Activated CD4-positive, alpha-beta T cell treated with anti-CD3 and anti-CD28 coated beads, Interleukin-2, amount 50 U/mL, for 1 hour (primary cell): ENCODE data around the gene SLC1A7.
"Not testable (repeated sequence)": the region's sequence is repeated elsewhere in the genome, so short reads cannot be mapped to it uniquely, and the experiment has no call there.

Source experiments
- DNase-seq: peaks from one replicate; pipeline ENCODE4 v3.0.0-alpha.2; 2020

The SLC1A7 gene

DNA sequence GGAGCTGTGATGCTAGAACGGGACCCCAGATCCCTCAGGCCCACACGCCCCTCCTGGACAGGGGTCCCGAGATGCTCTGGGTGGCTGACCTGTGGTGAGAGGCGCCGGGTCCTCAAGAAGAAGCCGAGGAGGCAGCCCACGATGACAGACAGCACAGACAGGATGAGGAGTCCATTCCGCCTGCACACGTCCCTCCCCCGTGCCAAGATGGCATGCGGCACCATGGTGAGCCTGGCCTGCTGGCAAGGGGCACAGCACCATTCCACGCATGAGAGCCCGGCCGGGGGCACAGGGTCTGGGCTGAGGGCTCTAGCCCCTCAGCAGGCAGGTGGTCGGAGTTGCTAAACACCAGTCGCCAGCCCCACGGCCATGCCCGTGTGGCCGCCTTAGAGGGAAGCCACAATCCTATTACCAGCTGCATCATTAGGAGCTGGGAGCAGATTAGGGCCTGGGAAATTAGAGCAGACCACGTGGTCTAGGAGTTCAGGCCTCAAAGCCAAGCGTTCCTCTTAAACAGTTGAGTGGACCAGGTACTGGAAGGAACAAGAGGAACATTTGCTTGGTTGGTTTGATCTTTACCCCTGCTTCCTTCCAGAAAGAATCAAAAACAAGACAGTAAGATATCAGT, at the start of gene SLC1A7:
Gene SLC1A7 (minus strand): TSS at position 413 of the 628 bp plus-strand sequence. CDS start 189 bp downstream, at position 224.
- no peak for DNase-seq

DNA sequence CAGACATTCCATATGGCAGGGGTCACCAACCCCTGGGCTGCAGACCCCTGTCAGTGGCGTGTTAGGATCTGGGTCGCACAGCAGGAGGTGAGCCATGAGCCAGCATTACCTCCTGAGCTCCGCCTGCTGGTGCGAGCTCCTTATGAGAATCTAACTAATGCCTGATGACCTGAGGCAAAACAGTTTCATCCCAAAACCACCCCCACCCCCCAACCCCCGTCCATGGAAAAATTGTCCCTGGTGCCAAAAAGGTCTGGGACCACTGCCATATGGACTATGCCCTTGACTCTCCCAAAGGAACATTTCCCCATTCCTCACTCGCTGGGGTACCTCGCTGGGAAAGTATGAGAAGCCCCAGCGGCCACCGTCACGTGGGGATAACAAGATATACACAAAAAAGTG, 47.8 kb upstream of the SLC1A7 start:
- no peak for DNase-seq

DNA sequence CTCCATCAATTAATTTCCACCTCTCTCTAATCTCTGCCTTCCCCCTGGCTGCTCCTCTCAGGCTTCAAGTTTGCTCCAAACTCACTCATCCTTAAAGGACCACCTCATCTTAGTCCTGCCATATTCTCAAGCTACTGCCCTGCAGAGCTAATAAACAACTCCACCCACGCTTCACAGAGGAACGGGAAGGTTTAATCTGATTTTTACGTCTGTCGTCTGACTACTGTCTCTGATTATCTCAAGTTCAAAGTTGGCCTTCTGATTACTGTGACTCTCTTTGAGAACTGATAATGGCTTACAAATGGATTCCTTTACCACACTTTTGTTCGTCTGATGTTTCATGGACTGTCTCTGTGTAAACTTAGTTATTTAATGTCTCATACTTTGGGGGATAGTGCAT, 46.6 kb upstream of the SLC1A7 start:
- no peak for DNase-seq

DNA sequence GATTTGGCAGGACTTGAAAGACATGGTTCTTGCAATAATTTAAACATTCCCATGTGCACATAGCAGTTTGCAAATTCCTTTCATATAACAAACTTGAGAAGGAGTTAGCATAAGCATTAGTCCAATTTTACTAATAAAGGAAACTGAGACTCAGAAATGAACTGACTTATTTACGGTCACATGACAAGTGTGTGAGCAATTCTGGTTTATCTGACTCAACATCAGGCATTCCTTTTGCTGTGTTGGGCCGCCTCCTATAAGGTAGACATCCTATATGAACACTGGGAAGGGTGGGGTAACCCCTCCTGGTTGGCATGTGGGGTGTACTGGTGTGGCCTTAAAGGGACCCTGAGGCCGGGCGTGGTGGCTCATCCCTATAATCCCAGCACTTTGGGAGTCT, 45.7 kb upstream of the SLC1A7 start:
- DNase-seq: no peak

DNA sequence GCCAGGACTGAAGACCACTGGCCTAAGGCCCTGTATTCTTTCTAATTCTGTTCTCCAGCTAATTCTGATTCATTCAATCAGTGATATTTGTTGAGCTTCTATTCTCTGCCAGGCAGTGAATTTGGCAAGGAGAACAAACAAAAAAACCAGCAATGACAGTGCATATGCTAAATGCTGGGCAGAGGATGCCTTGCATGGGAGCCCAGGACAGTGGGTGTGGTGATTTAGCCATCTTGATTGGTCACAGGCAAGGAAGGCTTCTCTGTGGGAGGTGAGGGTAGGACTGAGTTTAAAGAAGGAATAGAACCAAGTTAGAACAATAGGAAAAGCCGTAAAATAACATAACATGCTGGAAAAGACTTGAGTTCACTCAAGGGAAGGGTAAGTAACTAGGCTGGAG, 45.0 kb upstream of the SLC1A7 start:
- no peak for DNase-seq

DNA sequence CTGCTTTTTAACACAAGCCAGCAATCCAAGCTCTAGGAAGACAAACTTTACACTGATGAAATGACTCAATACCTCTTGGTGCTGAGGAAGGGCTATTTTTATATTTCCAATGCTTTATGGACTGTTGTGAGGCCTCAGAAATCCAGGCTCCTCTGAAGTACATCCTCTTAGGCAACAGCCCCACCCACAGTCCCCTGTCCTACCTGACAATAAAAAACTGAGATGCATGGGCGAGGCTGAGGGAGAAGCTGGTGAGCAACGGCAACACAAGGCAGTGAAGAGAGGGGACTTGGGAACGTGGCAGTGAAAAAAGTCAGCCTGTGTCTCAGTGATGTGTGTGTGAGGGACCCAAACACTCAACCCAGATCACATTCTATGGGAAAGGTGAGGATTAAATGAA, 44.1 kb upstream of the SLC1A7 start:
- no peak for DNase-seq

DNA sequence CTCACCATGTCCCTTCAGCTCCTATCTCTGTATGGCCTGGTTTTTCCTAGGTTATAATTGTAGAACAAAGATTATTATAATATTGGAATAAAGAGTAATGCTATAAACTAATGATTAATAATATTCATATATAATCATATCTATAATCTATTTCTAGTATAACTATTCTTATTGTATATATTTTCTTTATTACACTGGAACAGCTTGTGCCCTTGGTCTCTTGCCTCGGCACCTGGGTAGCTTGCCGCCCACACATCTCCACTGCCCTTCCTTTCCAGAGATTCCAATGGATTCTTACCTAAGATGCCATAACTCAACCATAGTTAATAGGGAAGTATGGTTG, 43.5 kb upstream of the SLC1A7 start:
- DNase-seq: not testable (repeated sequence)

DNA sequence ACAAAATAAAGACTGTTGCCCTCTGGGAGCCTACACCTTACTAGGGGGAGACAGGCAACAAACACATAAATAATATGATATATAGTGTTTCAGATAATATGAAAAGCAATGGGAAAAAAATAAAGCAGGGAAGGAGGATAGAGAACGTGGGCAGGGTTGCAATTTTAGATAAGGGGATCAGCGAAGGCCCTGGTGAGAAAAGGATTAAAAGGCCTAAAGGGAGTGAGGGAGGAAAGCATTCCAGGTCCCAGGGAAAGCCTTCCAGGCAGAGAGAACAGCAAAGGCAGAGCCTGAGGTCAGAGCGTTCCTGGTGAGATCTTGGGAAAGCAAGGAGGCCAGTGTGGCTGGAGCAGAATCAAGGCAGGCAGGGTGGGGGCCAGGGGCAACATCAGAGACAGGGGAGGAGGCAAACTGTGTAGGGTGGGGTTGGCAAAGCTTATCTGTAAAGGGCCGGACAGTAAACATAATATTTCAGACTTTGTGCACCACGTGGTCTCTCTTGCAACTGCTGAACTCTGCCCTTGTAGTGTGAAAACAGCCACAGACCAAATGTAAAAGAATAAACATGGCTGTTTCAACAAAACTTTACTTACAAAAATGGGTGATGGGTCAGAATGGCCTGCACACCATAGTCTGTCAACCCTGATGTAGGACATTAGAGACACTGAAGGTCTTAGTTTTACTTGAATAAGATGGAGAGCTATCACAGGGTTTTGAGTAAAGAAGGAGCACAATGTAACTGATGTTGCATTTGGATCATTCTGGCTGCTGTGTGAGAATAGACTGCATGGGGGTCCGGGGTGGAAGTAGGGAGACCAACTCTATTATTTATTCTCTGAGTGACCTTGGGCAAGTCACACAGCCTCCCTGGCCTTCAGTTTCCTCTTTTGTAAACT, 40.9 kb upstream of the SLC1A7 start:
- DNase-seq: no peak

DNA sequence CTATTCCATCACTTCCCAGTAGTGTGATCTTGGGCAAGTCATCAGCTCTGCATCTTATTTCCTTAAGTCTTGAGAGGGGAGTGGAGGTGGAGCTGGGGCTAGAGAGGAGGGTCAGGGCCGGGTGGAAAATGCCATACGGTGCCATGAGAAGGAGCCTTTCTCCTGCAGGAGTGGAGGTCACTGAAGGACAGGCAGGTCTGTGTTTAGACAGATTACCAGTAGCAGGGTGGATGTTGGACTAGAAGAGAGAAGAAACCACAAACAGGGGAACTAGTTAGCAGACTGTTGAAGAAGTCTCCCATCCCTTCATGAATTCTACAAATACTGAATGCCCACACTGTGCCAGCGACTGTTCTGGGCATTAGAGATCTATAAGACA, 40.3 kb upstream of the SLC1A7 start:
- no peak for DNase-seq

DNA sequence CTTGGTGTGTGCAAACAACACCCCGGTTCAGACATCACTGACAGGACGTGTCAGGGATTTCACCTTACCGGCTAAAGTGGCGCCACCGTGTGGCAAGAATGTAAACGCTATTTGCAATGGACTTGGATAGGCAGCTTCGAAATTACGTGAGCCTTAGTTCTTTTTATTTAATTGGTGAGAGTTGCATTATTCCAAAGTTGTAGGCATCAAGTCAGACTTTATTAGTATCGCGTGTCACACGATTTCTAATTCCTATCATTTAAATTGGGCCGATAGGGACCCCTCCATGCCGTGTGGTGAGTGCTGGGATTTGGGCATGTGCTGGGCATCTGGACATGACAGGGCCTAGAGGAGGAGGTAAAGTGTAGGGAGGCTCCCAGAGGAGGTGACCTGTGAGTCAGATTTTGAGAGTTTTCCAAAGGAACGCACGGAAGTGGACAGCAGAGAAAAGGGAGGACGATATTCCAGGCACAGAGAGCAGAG, 39.7 kb upstream of the SLC1A7 start:
- peak; percentile 83 for DNase-seq

DNA sequence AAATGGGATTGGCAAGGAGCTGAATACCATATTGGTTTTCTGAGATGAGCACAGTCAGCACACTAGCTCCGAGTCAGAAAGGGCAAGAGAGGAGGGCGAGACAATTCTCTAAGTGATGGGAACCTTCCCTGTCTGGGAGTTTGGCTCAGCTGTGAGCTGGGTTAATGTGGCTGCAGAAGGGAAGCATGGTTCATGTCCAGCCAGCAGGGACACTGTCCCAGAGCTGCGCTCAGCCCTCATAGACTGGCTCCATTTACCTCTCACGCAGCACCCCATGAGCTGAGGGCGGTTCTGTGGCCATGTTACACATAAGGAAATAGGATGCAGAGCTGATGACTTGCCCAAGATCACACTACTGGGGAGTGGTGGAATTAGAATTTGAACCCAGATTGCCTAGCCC, 38.5 kb upstream of the SLC1A7 start:
- DNase-seq: no peak

DNA sequence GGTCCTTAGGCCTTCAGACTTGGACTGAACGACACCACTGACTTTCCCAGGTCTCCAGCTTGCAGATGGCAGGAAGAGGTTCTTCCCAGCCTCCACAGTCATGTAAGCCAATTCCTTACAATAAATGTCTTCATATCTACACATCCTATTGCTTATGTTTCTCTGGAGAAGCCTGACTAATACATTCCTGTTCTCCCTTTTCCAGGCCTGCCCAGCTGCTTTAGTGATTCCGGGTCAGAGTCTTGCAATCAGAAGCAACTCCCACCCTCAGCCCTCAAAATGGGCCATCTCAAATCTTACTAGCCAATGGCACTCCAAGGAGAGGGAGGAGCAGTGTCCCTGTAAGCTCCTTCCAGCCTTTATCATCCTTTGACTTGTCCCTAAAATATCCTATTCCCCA, 37.8 kb upstream of the SLC1A7 start:
- no peak for DNase-seq

DNA sequence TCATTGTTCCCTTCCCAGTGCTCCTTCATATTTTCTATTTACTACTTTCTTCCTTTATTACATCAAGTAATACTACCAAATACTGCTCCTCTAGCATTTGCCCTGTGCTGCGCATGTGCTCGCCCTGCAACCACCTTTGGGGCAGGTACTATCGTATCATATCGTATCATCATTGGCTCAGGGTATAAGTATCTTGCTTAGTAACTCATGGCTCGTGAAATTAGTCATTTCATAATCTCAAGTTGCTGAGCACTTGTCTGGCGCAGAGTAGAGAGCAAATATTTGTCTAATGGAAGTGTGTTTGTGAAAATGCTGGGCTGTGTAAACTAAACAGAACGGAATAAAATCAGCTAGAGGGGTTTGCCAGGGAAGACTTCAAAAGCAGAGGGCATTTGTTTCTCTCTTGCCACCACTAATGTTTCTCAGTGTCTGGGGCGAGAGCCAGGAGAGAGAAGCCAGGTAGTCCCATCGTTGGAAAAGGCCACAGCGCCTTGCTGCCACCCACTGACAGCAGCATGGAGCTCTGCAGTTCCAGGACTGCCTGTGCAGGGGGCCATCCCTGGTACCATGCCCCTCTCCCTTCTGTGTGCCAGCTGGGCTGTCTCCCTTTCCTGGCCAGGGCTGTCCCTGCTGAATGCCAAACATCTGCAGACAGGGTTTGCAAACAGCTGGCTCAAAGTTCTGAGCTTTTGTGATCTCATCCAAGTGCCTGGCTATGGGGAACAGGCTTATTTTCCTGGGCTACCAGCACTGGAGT, 34.2 kb upstream of the SLC1A7 start:
- no peak for DNase-seq

DNA sequence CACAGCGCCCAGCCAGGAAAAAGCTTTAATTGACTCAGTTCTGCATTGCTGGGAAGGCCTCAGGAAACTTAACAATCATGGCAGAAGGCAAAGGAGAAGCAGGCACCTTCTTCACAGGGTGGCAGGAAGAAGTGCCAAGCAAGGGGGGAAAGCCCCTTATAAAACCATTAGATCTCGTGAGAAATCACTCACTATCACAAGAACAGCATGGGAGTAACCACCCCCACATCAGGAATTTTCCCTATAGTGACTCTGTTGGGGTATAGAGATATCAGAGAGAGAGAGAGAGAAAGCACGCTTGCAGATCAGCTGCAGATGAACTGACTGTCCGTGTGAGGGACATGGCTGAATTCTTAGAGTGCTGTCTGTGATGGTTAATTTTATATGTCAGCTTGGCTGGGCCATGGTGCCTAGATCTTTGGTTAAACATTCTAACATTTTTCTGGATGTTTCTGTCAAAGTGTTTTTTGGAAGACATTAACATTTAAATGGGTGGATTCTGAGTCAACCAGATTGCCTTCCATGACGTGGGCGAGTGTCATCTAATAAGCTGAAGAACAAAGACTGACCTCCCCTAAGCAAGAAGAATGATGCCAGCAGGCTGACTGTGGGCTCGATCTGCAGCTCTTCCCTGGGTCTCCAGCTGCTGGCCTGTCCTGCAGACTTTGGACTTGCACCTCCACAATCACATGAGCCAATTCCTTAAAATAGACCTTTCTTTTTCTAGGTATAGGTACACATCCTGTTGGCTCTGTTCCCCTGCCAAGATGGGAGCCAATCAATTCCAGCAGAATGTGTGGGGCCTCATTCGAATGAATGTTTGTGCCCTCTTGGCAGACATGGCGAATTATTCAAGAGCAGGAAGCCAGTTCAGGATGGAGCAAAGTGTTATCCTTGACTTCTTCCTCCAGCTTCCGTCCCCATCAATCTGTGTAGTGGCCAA, 32.8 kb upstream of the SLC1A7 start:
- no peak for DNase-seq

DNA sequence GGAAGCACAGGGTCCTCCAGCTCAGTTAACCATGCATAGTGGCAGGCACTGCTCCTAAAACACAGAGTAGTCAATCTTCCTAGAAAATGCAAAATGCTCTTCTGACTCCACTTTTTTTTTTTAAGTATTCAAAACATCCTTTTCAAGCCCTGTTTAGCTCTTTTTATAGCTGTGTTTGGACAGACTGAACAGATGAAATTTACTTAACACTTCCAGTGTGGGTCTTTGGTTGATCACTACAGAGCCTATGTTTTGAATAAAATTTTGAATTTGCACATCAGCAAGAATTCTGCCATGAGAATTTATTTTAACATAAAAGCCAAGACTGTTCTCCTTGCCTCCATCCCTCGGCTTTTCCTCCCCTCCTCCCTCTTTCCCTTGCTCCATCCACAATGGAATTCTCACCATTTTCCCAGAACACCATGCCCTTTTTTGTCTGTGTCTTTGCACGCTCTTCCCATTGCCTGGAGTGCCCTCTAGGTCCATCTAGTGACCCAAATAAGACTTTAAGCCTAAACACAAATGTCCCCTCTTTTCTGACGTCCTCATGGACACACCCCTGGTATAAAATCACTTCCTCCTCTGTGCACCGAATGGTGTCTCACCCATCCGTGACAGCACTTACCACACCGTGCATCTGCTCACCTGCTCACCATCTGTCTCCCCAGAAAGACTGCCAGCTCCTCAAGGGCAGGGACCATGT, 30.1 kb upstream of the SLC1A7 start:
- no peak for DNase-seq

DNA sequence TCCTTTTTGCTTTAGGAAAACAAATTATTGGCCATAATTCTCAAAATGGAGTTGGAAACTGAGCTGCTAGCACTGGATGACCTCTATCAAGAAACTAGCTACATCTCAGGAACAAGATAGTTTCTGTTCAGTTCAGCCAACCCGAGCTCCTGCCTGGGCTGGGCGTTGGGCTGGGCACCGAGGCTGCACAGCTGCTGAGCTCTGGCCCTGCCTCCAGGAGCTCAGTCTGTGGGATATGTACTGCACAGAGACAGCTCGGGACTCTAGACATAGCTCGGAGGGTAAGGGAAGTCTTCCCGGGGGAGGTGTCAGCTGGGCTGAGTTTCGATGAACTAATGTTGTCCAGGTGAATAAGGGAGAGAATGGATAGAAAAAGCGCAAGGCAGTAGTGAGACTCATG, 24.5 kb upstream of the SLC1A7 start:
- no peak for DNase-seq

DNA sequence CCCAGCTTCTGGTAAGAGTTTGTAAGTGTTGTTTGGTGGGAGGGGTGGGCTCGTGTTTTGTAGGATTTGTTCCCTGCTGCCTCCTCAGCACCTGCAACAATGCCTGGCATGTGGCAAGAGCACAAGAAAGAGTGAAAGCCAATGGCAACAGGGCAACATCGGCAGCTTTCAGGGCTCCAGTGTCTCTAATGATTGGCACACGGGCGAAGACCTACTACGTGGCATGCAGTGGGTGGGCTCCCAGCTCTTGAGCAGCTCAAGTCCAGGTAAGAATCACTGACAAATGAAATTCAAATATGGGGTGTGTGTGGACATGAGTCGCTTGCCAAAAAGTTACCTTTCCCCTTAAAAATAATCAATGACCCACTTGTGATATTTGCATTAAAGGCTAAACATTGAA, 23.9 kb upstream of the SLC1A7 start:
- DNase-seq: no peak

DNA sequence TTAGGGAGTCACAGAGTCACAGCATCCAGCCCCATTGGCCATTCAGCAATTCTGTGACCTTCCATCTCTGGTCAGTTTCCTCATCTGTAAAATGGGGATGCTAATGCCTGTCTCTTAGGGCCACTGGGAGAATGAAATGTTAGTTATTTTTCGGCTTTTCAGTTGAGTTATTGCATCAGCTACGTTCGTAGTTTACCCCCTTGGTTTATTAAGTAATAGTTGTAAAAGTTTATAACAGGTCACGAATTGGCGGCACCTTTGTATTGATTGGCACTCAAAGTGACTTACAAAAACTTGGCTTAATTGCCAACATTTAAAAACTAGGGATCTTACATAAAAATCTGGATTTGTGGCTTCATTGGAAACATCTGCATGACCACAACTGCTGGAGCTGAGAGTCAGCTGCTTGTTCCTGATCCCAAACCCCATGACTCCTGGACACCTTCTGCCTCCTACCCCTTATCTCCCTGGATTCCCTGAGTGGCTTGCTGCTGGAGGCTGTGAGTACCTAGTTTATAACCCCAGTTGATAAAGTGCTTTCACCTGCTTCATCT, 23.0 kb upstream of the SLC1A7 start:
- DNase-seq: no peak

DNA sequence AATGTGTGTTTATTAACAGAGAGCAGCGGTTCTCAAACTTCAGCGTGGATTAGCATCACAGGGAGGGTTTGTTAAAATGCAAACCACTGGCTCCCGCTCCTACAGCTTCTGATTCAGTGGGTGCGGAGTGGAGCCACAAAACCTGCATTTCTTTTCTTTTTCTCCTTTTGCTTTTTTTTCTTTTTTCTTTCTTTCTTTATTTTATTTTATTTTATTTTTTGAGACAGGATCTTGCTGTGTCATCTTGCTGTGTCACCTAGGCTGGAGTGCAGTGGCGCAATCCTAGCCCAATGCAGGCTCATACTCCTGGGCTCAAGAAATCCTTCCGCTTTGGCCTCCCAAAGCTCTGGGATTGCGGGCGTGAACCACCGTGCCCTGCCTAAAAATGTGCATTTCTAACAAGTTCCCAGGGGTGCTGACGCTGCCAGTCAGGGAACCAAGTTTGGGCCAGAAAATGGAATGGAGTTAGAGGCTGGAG, 20.9 kb upstream of the SLC1A7 start:
- DNase-seq: no peak

DNA sequence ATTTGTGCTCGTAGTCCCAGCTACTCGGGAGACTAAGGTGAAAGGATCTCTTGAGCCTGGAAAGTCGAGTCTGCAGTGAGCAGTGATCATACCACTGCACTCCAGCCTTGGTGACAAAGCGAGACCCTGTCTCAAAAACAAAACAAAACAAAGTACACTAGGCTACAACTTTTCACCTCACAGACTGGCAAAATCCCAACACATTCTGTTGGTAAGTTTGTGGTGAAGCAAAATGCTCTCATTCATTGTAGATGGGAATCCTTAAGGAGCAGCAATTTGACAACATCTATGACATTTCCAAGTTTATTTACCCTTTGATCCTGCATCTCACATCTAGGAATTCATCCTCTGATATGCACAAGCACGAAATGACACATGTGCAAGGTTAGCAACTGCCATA, 20.2 kb upstream of the SLC1A7 start:
- DNase-seq: no peak

DNA sequence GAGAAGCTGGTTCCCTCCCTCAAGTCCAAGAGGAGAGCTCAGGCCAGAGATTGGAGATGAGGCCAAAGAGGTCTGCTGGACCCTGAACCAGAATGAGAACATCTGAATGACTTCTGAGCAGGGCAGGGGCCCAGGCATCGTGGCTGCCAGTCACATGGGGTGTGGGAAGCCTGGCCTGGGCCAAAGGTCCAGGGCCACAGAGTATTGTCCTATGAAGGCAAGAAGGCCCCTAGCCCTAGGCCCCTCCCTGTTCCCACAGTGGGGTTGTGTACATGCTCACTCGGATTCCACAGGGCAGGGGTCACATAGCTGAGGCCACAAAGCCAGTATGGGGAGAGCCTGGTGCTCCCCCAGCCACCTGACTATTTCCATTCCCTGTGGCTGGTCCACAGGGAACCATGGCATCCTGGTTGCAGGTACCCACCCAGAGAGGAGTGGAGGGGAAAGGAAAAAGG, 18.5 kb upstream of the SLC1A7 start:
- DNase-seq: no peak
